ENCODE data around the gene FAM53B. TPM values are rescaled to one million over a fixed set of nuclear protein-coding genes. Genes with fewer than 3 reads are reported as not detected.

Gene FAM53B
- total RNA-seq, 1 experiment from 2014 or later, result 9.8 TPM

DNA sequence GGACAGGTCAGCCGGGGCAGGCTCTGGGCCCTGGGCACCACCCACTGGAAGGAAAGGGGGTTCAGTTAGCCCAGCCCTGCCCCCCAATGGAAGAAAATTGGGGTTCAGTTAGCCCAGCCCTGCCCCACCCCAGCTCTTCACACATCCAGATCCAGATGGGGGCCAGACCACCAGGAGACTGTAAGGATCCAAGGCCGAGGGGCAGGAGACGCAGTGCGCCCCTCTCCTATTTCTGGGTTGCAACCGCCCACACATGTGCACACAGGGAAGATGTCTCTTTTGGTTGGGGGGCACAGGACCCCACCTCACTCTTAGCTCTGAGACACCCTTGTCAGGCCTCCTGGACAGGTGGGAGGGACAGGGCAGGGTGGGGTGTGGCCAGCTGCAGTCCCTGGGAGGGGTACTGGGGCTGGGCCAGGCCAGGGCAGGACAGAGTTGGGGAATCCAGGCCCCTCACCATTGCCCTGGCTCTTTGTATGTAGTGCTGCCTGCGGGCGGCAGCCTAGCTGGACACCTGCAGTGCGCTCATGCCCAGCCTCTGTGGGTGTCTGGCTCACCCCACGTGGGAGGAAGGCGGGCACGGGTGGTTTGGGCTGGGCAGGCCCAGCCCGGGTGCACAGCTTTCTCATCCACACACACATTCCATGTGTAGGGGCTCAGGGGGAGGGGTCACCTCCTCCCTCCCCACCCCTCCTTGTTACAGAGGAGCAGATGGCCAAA is 141.4 kb downstream of the FAM53B start:
- Histone ChIP-seq H3K27me3 (ENCODE audit: insufficient read depth, low read depth) (no peaks in the 10 kb centered on the region), H4K20me1 (ENCODE audit: insufficient read depth) (no peaks in the 10 kb centered on the region), H2AFZ (no peak overlapping the region), H3F3A (ENCODE audit: insufficient read depth, low read depth) (no peaks in the 10 kb centered on the region), H3K4me2 (no peak overlapping the region), H3K27ac (no peak overlapping the region), H3K9me2 (ENCODE audit: insufficient read depth) (no peaks in the 10 kb centered on the region), H3K4me3 (no peak overlapping the region), H3K79me2 (ENCODE audit: low read depth) (no peaks in the 10 kb centered on the region), H3K9me3 (ENCODE audit: insufficient read depth, low read depth) (no peaks in the 10 kb centered on the region), H3K4me1 (replicated peaks; ENCODE audit: insufficient read depth) (no peaks in the 10 kb centered on the region), H3K36me3 (ENCODE audit: low read depth) (no peaks in the 10 kb centered on the region)
- intact Hi-C loops (cut with micrococcal nuclease; ENCODE audit: unreplicated experiment), result no loop called here
- ChIA-PET POLR2A (ENCODE audit: unreplicated experiment) (no interaction called here), CTCF (no interaction called here)
- no peak for DNase-seq
- no peak for TF ChIP-seq EZH2 (IDR thresholded peaks at IDR 0.05; ENCODE audit: low read depth)
- TF ChIP-seq, protein P1, sequence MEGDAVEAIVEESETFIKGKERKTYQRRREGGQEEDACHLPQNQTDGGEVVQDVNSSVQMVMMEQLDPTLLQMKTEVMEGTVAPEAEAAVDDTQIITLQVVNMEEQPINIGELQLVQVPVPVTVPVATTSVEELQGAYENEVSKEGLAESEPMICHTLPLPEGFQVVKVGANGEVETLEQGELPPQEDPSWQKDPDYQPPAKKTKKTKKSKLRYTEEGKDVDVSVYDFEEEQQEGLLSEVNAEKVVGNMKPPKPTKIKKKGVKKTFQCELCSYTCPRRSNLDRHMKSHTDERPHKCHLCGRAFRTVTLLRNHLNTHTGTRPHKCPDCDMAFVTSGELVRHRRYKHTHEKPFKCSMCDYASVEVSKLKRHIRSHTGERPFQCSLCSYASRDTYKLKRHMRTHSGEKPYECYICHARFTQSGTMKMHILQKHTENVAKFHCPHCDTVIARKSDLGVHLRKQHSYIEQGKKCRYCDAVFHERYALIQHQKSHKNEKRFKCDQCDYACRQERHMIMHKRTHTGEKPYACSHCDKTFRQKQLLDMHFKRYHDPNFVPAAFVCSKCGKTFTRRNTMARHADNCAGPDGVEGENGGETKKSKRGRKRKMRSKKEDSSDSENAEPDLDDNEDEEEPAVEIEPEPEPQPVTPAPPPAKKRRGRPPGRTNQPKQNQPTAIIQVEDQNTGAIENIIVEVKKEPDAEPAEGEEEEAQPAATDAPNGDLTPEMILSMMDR (conservative IDR thresholded peaks at IDR 0.05), result no peak
- no TSS peak for BruUV-seq (replicated peaks)

DNA sequence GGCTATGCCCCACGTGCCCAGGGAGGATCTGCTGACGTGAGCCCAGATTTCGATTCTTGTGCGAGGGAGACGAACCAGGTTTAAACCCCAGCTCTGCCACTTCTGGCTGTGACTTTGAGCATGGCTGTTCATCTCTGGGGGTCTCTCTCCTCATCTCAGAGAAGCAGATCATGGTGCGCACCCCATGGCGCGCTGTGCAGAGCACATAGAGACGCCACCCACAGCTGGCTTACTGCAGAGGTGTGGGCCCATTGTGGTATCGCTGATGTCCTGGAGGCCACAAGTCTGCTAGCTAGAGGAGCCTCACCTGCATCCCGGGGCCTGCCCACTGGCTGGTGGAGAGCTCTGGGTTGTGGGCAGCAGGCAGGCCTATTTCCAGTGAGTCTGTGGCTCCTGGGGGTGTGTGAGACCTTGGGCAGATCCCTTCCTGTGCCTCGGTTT is 142.0 kb downstream of the FAM53B start:
- H2AFZ ChIP-seq, result no peak overlapping the region
- DNase-seq, result no peak
- H3K27me3 ChIP-seq (ENCODE audit: insufficient read depth, low read depth), result no peaks in the 10 kb centered on the region
- no peaks in the 10 kb centered on the region for H4K20me1 ChIP-seq (ENCODE audit: insufficient read depth)
- no peaks in the 10 kb centered on the region for H3K9me3 ChIP-seq (ENCODE audit: insufficient read depth, low read depth)
- intact Hi-C loops (cut with micrococcal nuclease; ENCODE audit: unreplicated experiment), result no loop called here
- H3K36me3 ChIP-seq (ENCODE audit: low read depth), result no peaks in the 10 kb centered on the region
- H3K27ac ChIP-seq, result no peak overlapping the region
- no peak overlapping the region for H3K4me2 ChIP-seq
- ChIA-PET POLR2A (ENCODE audit: unreplicated experiment) (no interaction called here), CTCF (interaction anchor here (0.6 kb wide), 1 partner anchor 23 kb away, joined by 13 read pairs; no protein-coding TSS in a partner anchor)
- no peaks in the 10 kb centered on the region for H3F3A ChIP-seq (ENCODE audit: insufficient read depth, low read depth)
- H3K9me2 ChIP-seq (ENCODE audit: insufficient read depth), result no peaks in the 10 kb centered on the region
- TF ChIP-seq, protein P1 (conservative IDR thresholded peaks at IDR 0.05), result no peak
- TF ChIP-seq EZH2 (IDR thresholded peaks at IDR 0.05; ENCODE audit: low read depth), result no peak
- H3K4me1 ChIP-seq (replicated peaks; ENCODE audit: insufficient read depth), result no peaks in the 10 kb centered on the region
- H3K4me3 ChIP-seq, result no peak overlapping the region
- H3K79me2 ChIP-seq (ENCODE audit: low read depth), result no peaks in the 10 kb centered on the region
- no TSS peak for BruUV-seq (replicated peaks)

DNA sequence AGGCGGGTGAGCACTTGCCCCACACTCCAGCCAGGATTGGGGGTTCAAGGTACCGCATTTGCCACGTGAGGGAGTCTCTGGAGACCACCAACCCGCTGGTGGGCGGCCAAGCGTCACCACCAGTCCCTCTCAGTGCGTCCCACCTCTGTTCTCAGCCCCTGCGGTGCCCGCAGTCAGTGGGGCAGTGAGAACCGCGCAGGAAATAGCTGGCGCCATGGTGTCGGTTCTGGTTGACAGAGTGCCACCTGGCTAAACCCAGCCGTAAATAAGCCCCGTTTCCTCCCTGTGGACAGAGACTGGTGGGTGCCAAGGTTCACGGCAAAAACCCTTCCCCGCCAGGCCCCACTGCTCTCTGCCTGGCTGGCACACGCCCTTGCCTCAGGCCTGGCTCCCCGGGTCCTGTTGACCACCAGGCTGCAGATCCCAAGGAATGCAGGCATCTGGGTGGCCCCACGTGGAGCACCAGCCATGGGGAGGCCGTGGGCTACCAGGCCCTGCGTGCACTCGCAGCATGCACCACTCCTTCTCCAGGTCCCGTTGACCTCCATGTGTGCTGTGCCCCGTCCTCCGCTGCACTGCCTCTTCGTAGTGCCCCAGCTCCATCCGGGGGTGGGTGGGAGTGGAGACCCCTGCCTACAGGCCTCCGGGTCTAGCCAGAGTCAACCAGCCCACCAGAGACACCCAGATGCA is 142.6 kb downstream of the FAM53B start:
- Histone ChIP-seq H3K9me2 (ENCODE audit: insufficient read depth) (no peaks in the 10 kb centered on the region), H2AFZ (no peak overlapping the region), H3K27me3 (ENCODE audit: insufficient read depth, low read depth) (no peaks in the 10 kb centered on the region), H3K4me3 (no peak overlapping the region), H3K36me3 (ENCODE audit: low read depth) (no peaks in the 10 kb centered on the region), H4K20me1 (ENCODE audit: insufficient read depth) (no peaks in the 10 kb centered on the region), H3F3A (ENCODE audit: insufficient read depth, low read depth) (no peaks in the 10 kb centered on the region), H3K79me2 (ENCODE audit: low read depth) (no peaks in the 10 kb centered on the region), H3K4me2 (no peak overlapping the region), H3K27ac (no peak overlapping the region), H3K9me3 (ENCODE audit: insufficient read depth, low read depth) (no peaks in the 10 kb centered on the region), H3K4me1 (replicated peaks; ENCODE audit: insufficient read depth) (no peaks in the 10 kb centered on the region)
- DNase-seq, result no peak
- ChIA-PET CTCF (interaction anchor here (0.6 kb wide), 2 partner anchors 23 to 34 kb away, joined by 5 to 13 read pairs; no protein-coding TSS in a partner anchor), POLR2A (ENCODE audit: unreplicated experiment) (no interaction called here)
- intact Hi-C loops (cut with micrococcal nuclease; ENCODE audit: unreplicated experiment), result no loop called here
- no TSS peak for BruUV-seq (replicated peaks)
- TF ChIP-seq, protein P1 (conservative IDR thresholded peaks at IDR 0.05), result no peak
- TF ChIP-seq EZH2 (IDR thresholded peaks at IDR 0.05; ENCODE audit: low read depth), result no peak
